Hepatocyte (in vitro differentiated cells): Measurements from ENCODE around the gene MRGPRE. TPM values are rescaled to one million over a fixed set of nuclear protein-coding genes. Genes with fewer than 3 reads are reported as not detected.
"Not testable (repeated sequence)": the region's sequence is repeated elsewhere in the genome, so short reads cannot be mapped to it uniquely, and the experiment has no call there.

Source experiments
- DNase-seq: peaks from one replicate; pipeline ENCODE4 v3.0.0-alpha.2; 2016; ENCODE audit warnings: low spot score
- H2AFZ ChIP-seq: fragments of 200-600 bp; sonication (generic); 2 replicates; pipeline ENCODE4 v1.6.0; 2016; ENCODE audit warnings: antibody characterized with exemption, mild to moderate bottlenecking
- H3K27ac ChIP-seq: fragments of 200-600 bp; sonication (generic); 2 replicates; pipeline ENCODE4 v1.5.1; 2016; ENCODE audit warnings: mild to moderate bottlenecking
- H3K27me3 ChIP-seq: fragments of 200-600 bp; sonication (generic); 2 replicates; pipeline ENCODE4 v1.6.1; 2016
- H3K36me3 ChIP-seq: fragments of 200-600 bp; sonication (generic); replicated peaks from 2 replicates; pipeline ENCODE4 v1.5.1; 2016; ENCODE audit warnings: low read depth; ENCODE audit not compliant: insufficient read depth
- H3K4me1 ChIP-seq: fragments of 200-600 bp; sonication (generic); 2 replicates; pipeline ENCODE4 v1.5.1; 2016; ENCODE audit warnings: mild to moderate bottlenecking, moderate library complexity; ENCODE audit not compliant: insufficient read depth
- H3K4me2 ChIP-seq: fragments of 200-600 bp; sonication (generic); 2 replicates; pipeline ENCODE4 v1.6.0; 2016
- H3K4me3 ChIP-seq: fragments of 200-600 bp; sonication (generic); 2 replicates; pipeline ENCODE4 v1.5.1; 2016; ENCODE audit warnings: mild to moderate bottlenecking
- H3K79me2 ChIP-seq: fragments of 200-600 bp; sonication (generic); 2 replicates; pipeline ENCODE4 v1.6.0; 2017; ENCODE audit warnings: mild to moderate bottlenecking
- H3K9me2 ChIP-seq: fragments of 200-600 bp; sonication (generic); replicated peaks from 2 replicates; pipeline ENCODE4 v1.6.0; 2017; ENCODE audit warnings: mild to moderate bottlenecking; ENCODE audit not compliant: insufficient read depth
- H3K9me3 ChIP-seq: fragments of 200-600 bp; sonication (generic); 2 replicates; pipeline ENCODE4 v1.5.1; 2016; ENCODE audit warnings: low read depth, mild to moderate bottlenecking
- H4K20me1 ChIP-seq: fragments of 200-600 bp; sonication (generic); 2 replicates; pipeline ENCODE4 v1.6.0; 2016; ENCODE audit warnings: mild to moderate bottlenecking; ENCODE audit not compliant: insufficient read depth, poor library complexity, severe bottlenecking
- EZH2 ChIP-seq: fragments of 200-600 bp; sonication (generic); IDR thresholded peaks from 2 replicates; pipeline ENCODE4 v1.6.1; 2016; ENCODE audit warnings: antibody characterized with exemption, mild to moderate bottlenecking, borderline replicate concordance
- EZH2phosphoT487 ChIP-seq: fragments of 200-600 bp; sonication (generic); IDR thresholded peaks from one replicate; pipeline ENCODE4 v1.6.1; 2018; ENCODE audit warnings: antibody characterized with exemption, mild to moderate bottlenecking, low read depth, moderate library complexity; ENCODE audit not compliant: unreplicated experiment, severe bottlenecking
- WGBS: methylation state at CpG from one replicate; pipeline ENCODE4 v1.1.6; 2016; ENCODE audit warnings: low lambda C conversion rate; ENCODE audit errors: missing lambda C conversion rate; 5-methylcytosine and 5-hydroxymethylcytosine counted together
- polyA plus RNA-seq: library from polyadenylated mRNA; unstranded; fragments of >200 nt; fragmentation: Nextera tagmentation; extraction: Ambion mirVana; gene quantifications from 2 replicates; pipeline ENCODE4 v1.2.1, GENCODE V29; 2016
- total RNA-seq: library from RNA; depleted of rRNA; stranded (reverse); fragments of >200 nt; gene quantifications from 2 replicates; pipeline ENCODE4 v1.2.3, GENCODE V29; 2014
- TF ChIP-seq, protein P1 (sequence below): fragments of 200-600 bp; sonication (generic); IDR thresholded peaks from 2 replicates; pipeline ENCODE4 v1.5.1; 2016; ENCODE audit warnings: antibody characterized with exemption, mild to moderate bottlenecking; ENCODE audit not compliant: poor library complexity

The MRGPRE gene
- total and polyA plus RNA-seq, 2 experiments from 2014 or later, result not detected

GRCh38 chr11:3257509-3257908 lies 25.3 kb upstream of the MRGPRE start:
- H3K9me3 ChIP-seq, H3K27me3 ChIP-seq, H3K79me2 ChIP-seq, H3K4me3 ChIP-seq, H3K36me3 ChIP-seq, H3K4me2 ChIP-seq, H3K27ac ChIP-seq, H4K20me1 ChIP-seq, H3K9me2 ChIP-seq, H2AFZ ChIP-seq, DNase-seq, H3K4me1 ChIP-seq: not testable (repeated sequence)
- 87% methylated on average over 1 of the region's 1 CpG for WGBS

GRCh38 chr11:3255241-3255640 lies 23.0 kb upstream of the MRGPRE start:
- WGBS, result 73% methylated on average over 7 of the region's 12 CpGs
- H3K36me3 ChIP-seq, H2AFZ ChIP-seq: not testable (repeated sequence)

DNA sequence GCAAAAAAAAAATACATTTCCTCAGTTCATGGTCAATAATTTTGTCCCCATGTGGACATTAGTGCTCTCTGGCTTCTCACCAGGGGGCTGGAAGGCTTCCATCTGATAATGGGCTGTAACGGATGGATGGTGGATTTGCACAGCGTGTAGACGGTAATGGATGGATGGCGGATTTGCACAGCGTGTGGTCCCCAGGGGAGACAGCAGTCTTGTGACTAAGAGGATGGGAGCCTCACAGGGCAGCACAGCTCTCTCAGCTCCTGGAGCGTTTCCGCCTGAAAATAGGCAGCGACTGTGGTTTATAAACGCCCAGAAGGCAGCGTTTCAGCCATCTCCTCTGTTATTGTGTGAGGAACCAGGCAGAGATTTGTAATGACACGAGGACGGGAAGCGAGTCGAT lies 22.6 kb upstream of the MRGPRE start:
- WGBS, result no CpG with 5 or more reads among the region's 14 CpGs
- not testable (repeated sequence) for H4K20me1 ChIP-seq, H3K9me3 ChIP-seq, H3K27me3 ChIP-seq, H3K27ac ChIP-seq, H3K79me2 ChIP-seq, H3K4me3 ChIP-seq, H3K4me1 ChIP-seq, H3K9me2 ChIP-seq, H3K36me3 ChIP-seq, H2AFZ ChIP-seq, H3K4me2 ChIP-seq, DNase-seq

More at GRCh38 chr11:3255241-3255640, 23.0 kb upstream of the MRGPRE start:
- not testable (repeated sequence) for H3K4me2 ChIP-seq, H3K4me1 ChIP-seq, H4K20me1 ChIP-seq, DNase-seq, H3K79me2 ChIP-seq, H3K27me3 ChIP-seq, H3K9me2 ChIP-seq, H3K27ac ChIP-seq, H3K9me3 ChIP-seq, H3K4me3 ChIP-seq

DNA sequence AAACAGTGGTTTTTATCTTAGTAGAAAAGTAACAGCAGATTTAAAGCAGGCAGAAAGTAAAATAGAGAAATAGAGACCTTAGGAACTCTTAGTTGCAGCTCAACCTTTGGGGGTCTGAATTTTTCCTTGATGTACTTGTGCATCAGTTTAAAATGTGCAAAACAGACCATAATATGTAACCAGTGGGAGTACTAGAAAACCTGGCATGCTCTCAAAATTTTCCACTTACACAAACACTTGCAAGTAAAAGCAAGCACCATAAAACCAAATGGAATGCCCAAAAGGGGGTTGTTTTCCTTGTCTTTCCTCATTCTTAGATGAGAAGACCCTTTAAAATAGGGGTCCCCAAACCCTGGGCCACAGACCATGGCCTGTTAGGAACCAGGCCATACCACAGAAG lies 12.9 kb upstream of the MRGPRE start:
- Histone ChIP-seq H3K9me2 (no peaks in the 10 kb centered on the region), H3K4me1 (no peaks in the 10 kb centered on the region), H2AFZ (no peak overlapping the region), H3K4me2 (no peak overlapping the region), H3K79me2 (no peaks in the 10 kb centered on the region), H3K27ac (no peak overlapping the region), H3K4me3 (no peak overlapping the region), H3K9me3 (no peaks in the 10 kb centered on the region), H3K27me3 (no peaks in the 10 kb centered on the region), H3K36me3 (no peaks in the 10 kb centered on the region), H4K20me1 (no peaks in the 10 kb centered on the region)
- TF ChIP-seq EZH2phosphoT487 (no peak), EZH2 (no peak)
- TF ChIP-seq, protein P1, sequence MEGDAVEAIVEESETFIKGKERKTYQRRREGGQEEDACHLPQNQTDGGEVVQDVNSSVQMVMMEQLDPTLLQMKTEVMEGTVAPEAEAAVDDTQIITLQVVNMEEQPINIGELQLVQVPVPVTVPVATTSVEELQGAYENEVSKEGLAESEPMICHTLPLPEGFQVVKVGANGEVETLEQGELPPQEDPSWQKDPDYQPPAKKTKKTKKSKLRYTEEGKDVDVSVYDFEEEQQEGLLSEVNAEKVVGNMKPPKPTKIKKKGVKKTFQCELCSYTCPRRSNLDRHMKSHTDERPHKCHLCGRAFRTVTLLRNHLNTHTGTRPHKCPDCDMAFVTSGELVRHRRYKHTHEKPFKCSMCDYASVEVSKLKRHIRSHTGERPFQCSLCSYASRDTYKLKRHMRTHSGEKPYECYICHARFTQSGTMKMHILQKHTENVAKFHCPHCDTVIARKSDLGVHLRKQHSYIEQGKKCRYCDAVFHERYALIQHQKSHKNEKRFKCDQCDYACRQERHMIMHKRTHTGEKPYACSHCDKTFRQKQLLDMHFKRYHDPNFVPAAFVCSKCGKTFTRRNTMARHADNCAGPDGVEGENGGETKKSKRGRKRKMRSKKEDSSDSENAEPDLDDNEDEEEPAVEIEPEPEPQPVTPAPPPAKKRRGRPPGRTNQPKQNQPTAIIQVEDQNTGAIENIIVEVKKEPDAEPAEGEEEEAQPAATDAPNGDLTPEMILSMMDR, result no peak
- DNase-seq, result no peak

DNA sequence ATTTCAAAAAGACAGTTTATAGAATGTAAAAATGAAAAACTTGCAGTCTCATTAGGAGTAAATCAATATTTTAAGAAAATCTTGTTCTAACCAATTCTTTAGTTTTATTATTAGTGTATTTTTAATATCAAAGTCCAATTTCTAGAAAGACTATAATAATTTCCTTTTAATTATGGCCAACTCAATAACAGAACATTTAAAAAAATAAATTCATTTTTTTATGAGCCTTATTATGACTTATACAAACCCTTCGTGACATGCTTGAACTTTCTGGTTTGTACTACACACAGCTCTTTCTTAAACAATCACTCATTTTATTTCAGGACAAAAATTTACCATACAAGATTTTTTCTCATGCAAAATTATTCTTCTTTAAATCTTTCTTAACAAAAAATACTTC lies 11.7 kb upstream of the MRGPRE start:
- H3K27ac ChIP-seq, result no peak overlapping the region
- no peak overlapping the region for H3K4me2 ChIP-seq
- H3K9me2 ChIP-seq, result no peaks in the 10 kb centered on the region
- TF ChIP-seq, protein P1, result no peak
- TF ChIP-seq EZH2 (no peak), EZH2phosphoT487 (no peak)
- no peak overlapping the region for H3K4me3 ChIP-seq
- H2AFZ ChIP-seq, result no peak overlapping the region
- H4K20me1 ChIP-seq, result no peaks in the 10 kb centered on the region
- H3K9me3 ChIP-seq, result no peaks in the 10 kb centered on the region
- no peaks in the 10 kb centered on the region for H3K27me3 ChIP-seq
- no peak for DNase-seq
- H3K36me3 ChIP-seq, result no peaks in the 10 kb centered on the region
- WGBS, result 89% methylated on average over 1 of the region's 1 CpG
- H3K4me1 ChIP-seq, result no peaks in the 10 kb centered on the region
- no peaks in the 10 kb centered on the region for H3K79me2 ChIP-seq
